Right atrium auricular region (tissue), 2 donors: ENCODE results near the gene ALKBH8. TPM values are rescaled to one million over a fixed set of nuclear protein-coding genes. Genes with fewer than 3 reads are reported as not detected.
"Not testable (repeated sequence)": the region's sequence is repeated elsewhere in the genome, so short reads cannot be mapped to it uniquely, and the experiment has no call there.

Experiments used
- DNase-seq: peaks from one replicate; pipeline ENCODE4 v3.0.0-alpha.2; 2019; ENCODE audit warnings: low spot score
- H3K27ac ChIP-seq, 2 donors: fragments of 200-600 bp; sonication (generic); 1 replicate in 1 of 2; 2 replicates in 1 of 2; pipeline ENCODE4 v1.5.1; 2016 to 2019
- H3K27me3 ChIP-seq, 2 donors: fragments of 200-600 bp; sonication (generic); one replicate each; pipeline versions ENCODE4 v1.5.1 to v1.6.0; 2017 to 2019
- H3K36me3 ChIP-seq: fragments of 200-600 bp; sonication (generic); one replicate; pipeline ENCODE4 v1.5.1; 2016
- H3K4me1 ChIP-seq, 2 donors: fragments of 200-600 bp; sonication (generic); one replicate each; pipeline versions ENCODE4 v1.5.1 to v1.6.0; 2017 to 2019
- H3K4me3 ChIP-seq, 2 donors: fragments of 200-600 bp; sonication (generic); 1 replicate in 1 of 2; 2 replicates in 1 of 2; pipeline ENCODE4 v1.5.1; 2017 to 2019; ENCODE audit warnings: mild to moderate bottlenecking in 1 of 2, moderate library complexity in 1 of 2
- H3K9me3 ChIP-seq, 2 donors: fragments of 200-600 bp; sonication (generic); one replicate each; pipeline ENCODE4 v1.5.1; 2019
- CTCF ChIP-seq, 2 donors: fragments of 200-600 bp; sonication (generic); IDR thresholded peaks; one replicate each; pipeline ENCODE4 v1.5.1; 2019; ENCODE audit warnings: antibody characterized with exemption in 2 of 2
- total RNA-seq, 2 donors: library from RNA; depleted of rRNA; stranded (reverse); fragments of >200 nt; gene quantifications; one replicate each; pipeline ENCODE4 v1.1.0, GENCODE V29; 2016

ALKBH8 gene
- total RNA-seq, 2 donors from 2014 or later = 3.4 to 4.9 TPM

GRCh38 chr11:107505647-107506225, 59.8 kb downstream of the ALKBH8 start:
- Histone ChIP-seq H3K27me3 (no peaks in the 10 kb centered on the region), H3K9me3 (peaks cover 0 to 8% of the 10 kb centered on the region in 2 donors), H3K27ac (no peak overlapping the region), H3K36me3 (peaks cover 32% of the 10 kb centered on the region), H3K4me1 (no peaks in the 10 kb centered on the region), H3K4me3 (no peak overlapping the region)
- no peak for DNase-seq
- no peak for TF ChIP-seq CTCF (IDR thresholded peaks at IDR 0.05)

- Histone ChIP-seq H3K4me3 (no peak overlapping the region), H3K9me3 (peaks cover 0 to 8% of the 10 kb centered on the region in 2 donors), H3K27ac (no peak overlapping the region), H3K4me1 (no peaks in the 10 kb centered on the region), H3K36me3 (peaks cover 32% of the 10 kb centered on the region), H3K27me3 (no peaks in the 10 kb centered on the region)
- no peak for DNase-seq
- no peak for TF ChIP-seq CTCF (IDR thresholded peaks at IDR 0.05)
Observed at GRCh38 chr11:107504981-107505380, 60.6 kb downstream of the ALKBH8 start.

GRCh38 chr11:107501713-107502112, 63.8 kb downstream of the ALKBH8 start:
- H3K4me3 ChIP-seq = no peak overlapping the region
- TF ChIP-seq CTCF (IDR thresholded peaks at IDR 0.05) = no peak
- no peak overlapping the region for H3K27ac ChIP-seq
- no peaks in the 10 kb centered on the region for H3K4me1 ChIP-seq
- peaks cover 0 to 8% of the 10 kb centered on the region in 2 donors for H3K9me3 ChIP-seq
- no peaks in the 10 kb centered on the region for H3K27me3 ChIP-seq
- peaks cover 32% of the 10 kb centered on the region for H3K36me3 ChIP-seq
- DNase-seq = no peak

GRCh38 chr11:107497371-107497770, 68.2 kb downstream of the ALKBH8 start:
- H3K4me1 ChIP-seq, H3K4me3 ChIP-seq, H3K36me3 ChIP-seq, H3K27me3 ChIP-seq, H3K9me3 ChIP-seq, H3K27ac ChIP-seq, DNase-seq: not testable (repeated sequence)

GRCh38 chr11:107496011-107496410, 69.5 kb downstream of the ALKBH8 start:
- Histone ChIP-seq H3K36me3 (no peaks in the 10 kb centered on the region), H3K27me3 (no peaks in the 10 kb centered on the region), H3K27ac (no peak overlapping the region), H3K4me3 (no peak overlapping the region), H3K9me3 (no peaks in the 10 kb centered on the region), H3K4me1 (no peaks in the 10 kb centered on the region)
- DNase-seq = no peak
- no peak for TF ChIP-seq CTCF (IDR thresholded peaks at IDR 0.05)

- Histone ChIP-seq H3K4me3 (no peak overlapping the region), H3K36me3 (no peaks in the 10 kb centered on the region), H3K9me3 (no peaks in the 10 kb centered on the region), H3K27ac (no peak overlapping the region), H3K27me3 (no peaks in the 10 kb centered on the region), H3K4me1 (no peaks in the 10 kb centered on the region)
- no peak for DNase-seq
- no peak for TF ChIP-seq CTCF (IDR thresholded peaks at IDR 0.05)
Observed at GRCh38 chr11:107494055-107494454, 71.5 kb downstream of the ALKBH8 start.
